SH-SY5Y (cell line): ENCODE data around the gene NTRK2.

Source experiments
- GATA2 ChIP-seq: IDR thresholded peaks from 2 replicates; pipeline ENCODE4 v1.6.1; 2011; ENCODE audit warnings: mild to moderate bottlenecking, low read depth, low read length
- GATA3 ChIP-seq: IDR thresholded peaks from 2 replicates; pipeline ENCODE4 v1.6.1; 2011; ENCODE audit warnings: low read depth, mild to moderate bottlenecking, low read length, moderate library complexity

DNA sequence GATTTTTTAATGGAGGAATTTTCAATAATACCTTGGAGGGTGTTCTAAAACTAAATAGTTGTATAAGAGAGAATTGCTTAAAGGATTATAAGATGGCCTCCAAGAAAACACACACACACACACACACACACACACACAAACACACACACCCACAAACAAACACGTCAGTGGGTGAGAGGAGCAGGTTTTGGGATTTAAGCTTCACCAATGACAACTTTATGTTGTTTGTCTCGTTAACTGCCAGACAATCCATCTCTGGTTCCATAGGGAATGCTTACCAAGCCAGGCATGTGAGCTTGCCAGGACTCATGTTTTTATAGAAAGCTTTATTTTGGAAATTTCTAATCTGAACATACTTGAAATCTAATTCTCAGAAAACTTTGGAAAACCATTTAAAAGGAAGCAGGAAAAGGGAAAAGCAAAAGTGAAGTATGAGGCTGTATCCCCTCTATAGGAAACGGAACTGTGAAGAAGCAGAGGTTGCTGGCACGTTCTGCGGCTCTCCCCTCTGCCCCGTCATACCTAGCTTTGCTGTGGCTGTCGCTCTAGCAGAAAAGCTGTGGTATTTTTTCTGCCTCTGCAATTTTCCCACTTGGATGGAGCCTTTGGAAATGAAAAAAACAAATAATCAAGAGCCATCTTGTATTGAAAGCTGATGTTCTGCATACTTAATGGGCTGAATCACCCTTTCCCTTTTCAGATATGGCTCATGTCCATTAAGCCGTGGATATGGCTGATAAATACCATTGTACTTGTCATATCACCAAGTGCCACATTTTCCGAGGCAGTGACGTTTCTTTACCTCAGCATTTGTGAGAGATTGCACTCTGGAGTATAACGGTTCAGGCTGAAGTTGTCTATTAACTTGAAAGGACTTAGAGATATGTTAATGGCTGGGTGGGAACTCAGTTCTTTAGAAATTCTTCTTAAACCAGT lies 112.7 kb downstream of the NTRK2 start:
- TF ChIP-seq GATA3 = no peak
- no peak for TF ChIP-seq GATA2
